Measurements from ENCODE around the gene MTHFD1L.
"Not testable (repeated sequence)": the region's sequence is repeated elsewhere in the genome, so short reads cannot be mapped to it uniquely, and the experiment has no call there.

GRCh38 chr6:150855171-150855570, 10.3 kb upstream of the MTHFD1L start:
- TF ChIP-seq CTCF, POLR2A (IDR thresholded peaks at IDR 0.05): not testable (repeated sequence)

All from body of pancreas (tissue), 4 donors.